ENCODE results near the gene UHRF1. TPM values are rescaled to one million over a fixed set of nuclear protein-coding genes. Genes with fewer than 3 reads are reported as not detected.
"Not testable (repeated sequence)": the region's sequence is repeated elsewhere in the genome, so short reads cannot be mapped to it uniquely, and the experiment has no call there.

The UHRF1 gene
- total RNA-seq, 1 donor from 2014 or later = 63.5 TPM

GRCh38 chr19:4935444-4935843 is 26.1 kb downstream of the UHRF1 start:
- Mint-ChIP-seq H3K4me3 (ENCODE audit: low read depth) (no peak overlapping the region), H3K27ac (no peak overlapping the region), H3K4me1 (ENCODE audit: low read depth) (no peaks in the 10 kb centered on the region), H3K36me3 (ENCODE audit: insufficient read depth) (peaks cover 11% of the 10 kb centered on the region), H3K9me3 (ENCODE audit: low read depth) (no peaks in the 10 kb centered on the region), H3K27me3 (no peaks in the 10 kb centered on the region)
- TF ChIP-seq CTCF (IDR thresholded peaks at IDR 0.05; ENCODE audit: unreplicated experiment) = no peak
- DNase-seq (ENCODE audit: low spot score, unreplicated experiment) = no peak

- peaks cover 10% of the 10 kb centered on the region for H3K36me3 Mint-ChIP-seq (ENCODE audit: insufficient read depth)
- no peaks in the 10 kb centered on the region for H3K9me3 Mint-ChIP-seq (ENCODE audit: low read depth)
- no peaks in the 10 kb centered on the region for H3K27me3 Mint-ChIP-seq
- no peak for DNase-seq (ENCODE audit: low spot score, unreplicated experiment)
- peak overlapping the region; percentile 16 for H3K27ac Mint-ChIP-seq
- no peak for TF ChIP-seq CTCF (IDR thresholded peaks at IDR 0.05; ENCODE audit: unreplicated experiment)
- no peaks in the 10 kb centered on the region for H3K4me1 Mint-ChIP-seq (ENCODE audit: low read depth)
- no peak overlapping the region for H3K4me3 Mint-ChIP-seq (ENCODE audit: low read depth)
These were observed 27.8 kb downstream of the UHRF1 start for GRCh38 chr19:4937060-4937459.

GRCh38 chr19:4938461-4938860 is 29.2 kb downstream of the UHRF1 start:
- H3K4me1 Mint-ChIP-seq (ENCODE audit: low read depth); H3K9me3 Mint-ChIP-seq (ENCODE audit: low read depth); H3K27me3 Mint-ChIP-seq; DNase-seq (ENCODE audit: low spot score, unreplicated experiment); H3K4me3 Mint-ChIP-seq (ENCODE audit: low read depth): not testable (repeated sequence)
- H3K27ac Mint-ChIP-seq = peak overlapping the region; percentile 75
- peaks cover 11% of the 10 kb centered on the region for H3K36me3 Mint-ChIP-seq (ENCODE audit: insufficient read depth)

- TF ChIP-seq CTCF (IDR thresholded peaks at IDR 0.05; ENCODE audit: unreplicated experiment) = no peak
- no peak overlapping the region for H3K4me3 Mint-ChIP-seq (ENCODE audit: low read depth)
- DNase-seq (ENCODE audit: low spot score, unreplicated experiment) = no peak
- peaks cover 13% of the 10 kb centered on the region for H3K36me3 Mint-ChIP-seq (ENCODE audit: insufficient read depth)
- no peaks in the 10 kb centered on the region for H3K27me3 Mint-ChIP-seq
- no peaks in the 10 kb centered on the region for H3K9me3 Mint-ChIP-seq (ENCODE audit: low read depth)
- no peaks in the 10 kb centered on the region for H3K4me1 Mint-ChIP-seq (ENCODE audit: low read depth)
- no peak overlapping the region for H3K27ac Mint-ChIP-seq
These were observed 30.2 kb downstream of the UHRF1 start for GRCh38 chr19:4939466-4939865.

GRCh38 chr19:4941638-4942169 is 32.4 kb downstream of the UHRF1 start:
- not testable (repeated sequence) for H3K27me3 Mint-ChIP-seq; H3K9me3 Mint-ChIP-seq (ENCODE audit: low read depth); DNase-seq (ENCODE audit: low spot score, unreplicated experiment); H3K27ac Mint-ChIP-seq; H3K4me3 Mint-ChIP-seq (ENCODE audit: low read depth); H3K4me1 Mint-ChIP-seq (ENCODE audit: low read depth)
- H3K36me3 Mint-ChIP-seq (ENCODE audit: insufficient read depth) = peaks cover 15% of the 10 kb centered on the region

GRCh38 chr19:4950650-4951049 is 41.3 kb downstream of the UHRF1 start:
- DNase-seq (ENCODE audit: low spot score, unreplicated experiment); H3K4me1 Mint-ChIP-seq (ENCODE audit: low read depth); H3K4me3 Mint-ChIP-seq (ENCODE audit: low read depth); H3K9me3 Mint-ChIP-seq (ENCODE audit: low read depth); H3K27me3 Mint-ChIP-seq; H3K27ac Mint-ChIP-seq: not testable (repeated sequence)
- H3K36me3 Mint-ChIP-seq (ENCODE audit: insufficient read depth) = peaks cover 27% of the 10 kb centered on the region

GRCh38 chr19:4951656-4952055 is 42.4 kb downstream of the UHRF1 start:
- TF ChIP-seq CTCF (IDR thresholded peaks at IDR 0.05; ENCODE audit: unreplicated experiment) = no peak
- Mint-ChIP-seq H3K27ac (no peak overlapping the region), H3K4me3 (ENCODE audit: low read depth) (no peak overlapping the region), H3K4me1 (ENCODE audit: low read depth) (no peaks in the 10 kb centered on the region), H3K9me3 (ENCODE audit: low read depth) (no peaks in the 10 kb centered on the region), H3K27me3 (no peaks in the 10 kb centered on the region), H3K36me3 (ENCODE audit: insufficient read depth) (peaks cover 24% of the 10 kb centered on the region)
- DNase-seq (ENCODE audit: low spot score, unreplicated experiment) = no peak

Measured in progenitor cell of endocrine pancreas (in vitro differentiated cells).